Kidney (tissue), 14 donors: ENCODE data around the gene SERTM1. TPM values are rescaled to one million over a fixed set of nuclear protein-coding genes. Genes with fewer than 3 reads are reported as not detected.

Source experiments
- DNase-seq, 5 donors: peaks; one replicate each; pipeline ENCODE4 v3.0.0-alpha.2; 2013 to 2020
- FAIRE-seq: peaks from 2 replicates; lab custom pipeline; 2012; peaks lifted over from hg19 to GRCh38; lab: Jason Lieb, UNC
- H3K27ac ChIP-seq, 2 donors: one replicate each; pipeline ENCODE4 v1.7.0; 2013; ENCODE audit warnings: low read depth in 2 of 2, low read length in 2 of 2, inconsistent platforms in 1 of 2
- H3K27me3 ChIP-seq: one replicate; pipeline ENCODE4 v1.7.1; 2013; ENCODE audit warnings: low read length, inconsistent platforms; ENCODE audit not compliant: control insufficient read depth, insufficient read depth
- H3K36me3 ChIP-seq, 3 donors: one replicate each; pipeline versions ENCODE4 v1.7.0 to v1.7.1; 2013; ENCODE audit warnings: low read length in 3 of 3, control low read depth in 1 of 3, inconsistent platforms in 1 of 3; ENCODE audit not compliant: insufficient read depth in 3 of 3, control insufficient read depth in 2 of 3
- H3K4me1 ChIP-seq, 3 donors: one replicate each; pipeline versions ENCODE4 v1.7.0 to v1.7.1; 2013; ENCODE audit warnings: low read length in 3 of 3, inconsistent platforms in 1 of 3, low read depth in 1 of 3; ENCODE audit not compliant: control insufficient read depth in 2 of 3, insufficient read depth in 2 of 3
- H3K4me3 ChIP-seq, 3 donors: one replicate each; pipeline versions ENCODE4 v1.7.0 to v1.8.1; 2013; ENCODE audit warnings: low read length in 3 of 3, control low read depth in 1 of 3, inconsistent platforms in 1 of 3
- H3K9ac ChIP-seq, 3 donors: one replicate each; pipeline versions ENCODE4 v1.7.0 to v1.7.1; 2013; ENCODE audit warnings: low read length in 3 of 3, control low read depth in 1 of 3, inconsistent platforms in 1 of 3
- H3K9me3 ChIP-seq, 3 donors: one replicate each; pipeline versions ENCODE4 v1.7.0 to v1.7.1; 2013; ENCODE audit warnings: low read length in 3 of 3, control low read depth in 1 of 3, inconsistent platforms in 1 of 3; ENCODE audit not compliant: control insufficient read depth in 2 of 3, insufficient read depth in 1 of 3
- intact Hi-C: fragments of 100-400 bp; cut with DNase I; formaldehyde crosslinking; loops from one replicate; pipeline ENCODE4 v1.11.1; 2022
- polyA plus RNA-seq: library from polyadenylated mRNA; stranded (reverse); fragments of 350-450 nt; fragmentation: Illumina TruSeq; extraction: RNeasy Lipid Tissue Mini Kit (QIAGEN cat#74804); gene quantifications from one replicate; pipeline ENCODE4 v1.2.3, GENCODE V29; 2014; ENCODE audit warnings: low read depth, low replicate concordance; ENCODE audit not compliant: insufficient read depth
- total RNA-seq: library from RNA; stranded (reverse); fragmentation: NEBNext Ultra II Directional; extraction: Animal tissue kit (Norgen Biotek cat#: 25700); gene quantifications from one replicate; pipeline ENCODE4 v1.2.1, GENCODE V29; 2021
- TF ChIP-seq, protein P1 (sequence below): IDR thresholded peaks from 3 replicates; pipeline ENCODE4 v1.5.1; 2012; ENCODE audit warnings: mild to moderate bottlenecking, moderate library complexity, borderline replicate concordance; ENCODE audit not compliant: insufficient read depth; ENCODE audit errors: extremely low read depth
- donor health status: control.
- donor health status: control.
- donor health status: control.
- donor health status: control.
- donor health status: control.
- donor health status: DM: yes; HTN: yes; CAD: no.
- donor health status: Normal renal cell carcinoma (clear cell type).

SERTM1 gene
- total and polyA plus RNA-seq, 2 donors from 2014 or later = not detected

DNA sequence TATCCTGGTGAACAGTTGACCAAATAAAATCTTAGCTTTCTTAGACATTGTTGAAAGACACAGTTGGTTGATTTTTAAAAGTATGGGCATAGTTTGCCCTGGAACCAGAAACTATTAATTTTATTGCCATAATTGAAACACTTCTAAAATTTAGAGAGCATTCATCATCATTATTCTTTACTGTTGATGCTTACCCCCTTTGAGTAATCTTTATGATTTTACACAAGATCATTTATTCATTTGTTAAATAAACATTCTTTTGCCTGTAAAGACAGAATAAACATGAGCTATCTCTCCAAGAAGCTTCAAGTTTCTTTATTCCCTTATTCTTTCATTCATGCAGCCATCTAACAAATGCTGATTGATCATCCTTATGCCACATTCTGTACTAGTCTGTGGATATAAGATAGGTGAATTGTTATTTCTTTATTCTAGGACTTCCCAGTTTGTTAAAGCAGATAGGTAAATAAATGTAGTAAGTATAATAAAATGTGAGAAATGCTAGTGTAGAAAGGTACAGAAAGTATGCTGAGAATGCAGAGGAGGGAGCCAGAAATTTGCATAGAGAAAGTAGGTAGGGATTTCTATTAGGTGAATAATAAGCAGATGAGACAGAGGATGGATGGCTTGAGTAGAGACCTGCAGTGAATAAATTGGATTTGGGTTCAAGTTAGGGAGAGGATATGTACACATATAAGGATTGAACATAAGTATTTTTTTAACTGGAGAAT is 8.2 kb downstream of the SERTM1 start:
- Histone ChIP-seq H3K27ac (no peak overlapping the region), H3K9ac (no peak overlapping the region), H3K9me3 (no peaks in the 10 kb centered on the region), H3K4me3 (no peak overlapping the region), H3K27me3 (no peaks in the 10 kb centered on the region), H3K4me1 (no peaks in the 10 kb centered on the region), H3K36me3 (no peaks in the 10 kb centered on the region)
- DNase-seq (no peak), FAIRE-seq (no peak)
- TF ChIP-seq, protein P1, sequence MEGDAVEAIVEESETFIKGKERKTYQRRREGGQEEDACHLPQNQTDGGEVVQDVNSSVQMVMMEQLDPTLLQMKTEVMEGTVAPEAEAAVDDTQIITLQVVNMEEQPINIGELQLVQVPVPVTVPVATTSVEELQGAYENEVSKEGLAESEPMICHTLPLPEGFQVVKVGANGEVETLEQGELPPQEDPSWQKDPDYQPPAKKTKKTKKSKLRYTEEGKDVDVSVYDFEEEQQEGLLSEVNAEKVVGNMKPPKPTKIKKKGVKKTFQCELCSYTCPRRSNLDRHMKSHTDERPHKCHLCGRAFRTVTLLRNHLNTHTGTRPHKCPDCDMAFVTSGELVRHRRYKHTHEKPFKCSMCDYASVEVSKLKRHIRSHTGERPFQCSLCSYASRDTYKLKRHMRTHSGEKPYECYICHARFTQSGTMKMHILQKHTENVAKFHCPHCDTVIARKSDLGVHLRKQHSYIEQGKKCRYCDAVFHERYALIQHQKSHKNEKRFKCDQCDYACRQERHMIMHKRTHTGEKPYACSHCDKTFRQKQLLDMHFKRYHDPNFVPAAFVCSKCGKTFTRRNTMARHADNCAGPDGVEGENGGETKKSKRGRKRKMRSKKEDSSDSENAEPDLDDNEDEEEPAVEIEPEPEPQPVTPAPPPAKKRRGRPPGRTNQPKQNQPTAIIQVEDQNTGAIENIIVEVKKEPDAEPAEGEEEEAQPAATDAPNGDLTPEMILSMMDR = no peak
- intact Hi-C loops = no loop called here

- Histone ChIP-seq H3K4me1 (no peaks in the 10 kb centered on the region), H3K27me3 (no peaks in the 10 kb centered on the region), H3K9me3 (no peaks in the 10 kb centered on the region), H3K27ac (no peak overlapping the region), H3K4me3 (no peak overlapping the region), H3K9ac (no peak overlapping the region), H3K36me3 (no peaks in the 10 kb centered on the region)
- TF ChIP-seq, protein P1 = no peak
- DNase-seq (no peak), FAIRE-seq (no peak)
- intact Hi-C loops = no loop called here
Measured at GRCh38 chr13:36683701-36684100, 9.9 kb downstream of the SERTM1 start.

GRCh38 chr13:36685927-36686326 is 12.1 kb downstream of the SERTM1 start:
- no peaks in the 10 kb centered on the region for H3K9me3 ChIP-seq
- no peak overlapping the region for H3K27ac ChIP-seq
- H3K4me3 ChIP-seq = no peak overlapping the region
- no peak overlapping the region for H3K9ac ChIP-seq
- no peaks in the 10 kb centered on the region for H3K27me3 ChIP-seq
- TF ChIP-seq, protein P1 = no peak
- intact Hi-C loops = no loop called here
- no peak for DNase-seq
- H3K36me3 ChIP-seq = no peaks in the 10 kb centered on the region
- FAIRE-seq = no peak
- no peaks in the 10 kb centered on the region for H3K4me1 ChIP-seq
